Transverse colon (tissue), 4 donors: ENCODE data around the gene REV3L. TPM values are rescaled to one million over a fixed set of nuclear protein-coding genes. Genes with fewer than 3 reads are reported as not detected.

Experiments
- DNase-seq: peaks from one replicate; pipeline ENCODE4 v3.0.0-alpha.2; 2019
- H3K27ac ChIP-seq, 4 donors: fragments of 200-600 bp; sonication (generic); 2 replicates each; pipeline ENCODE4 v1.5.1; 2016 to 2018; ENCODE audit warnings: inconsistent platforms in 4 of 4
- H3K27me3 ChIP-seq: fragments of 200-600 bp; sonication (generic); 2 replicates; pipeline ENCODE4 v1.5.1; 2017; ENCODE audit warnings: inconsistent platforms
- H3K36me3 ChIP-seq, 4 donors: fragments of 200-600 bp; sonication (generic); 2 replicates each; pipeline ENCODE4 v1.5.1; 2017 to 2019; ENCODE audit warnings: inconsistent platforms in 4 of 4
- H3K4me1 ChIP-seq, 4 donors: fragments of 200-600 bp; sonication (generic); 2 replicates each; pipeline ENCODE4 v1.5.1; 2017 to 2020; ENCODE audit warnings: inconsistent platforms in 4 of 4
- H3K4me3 ChIP-seq, 4 donors: fragments of 200-600 bp; sonication (generic); 1 replicate in 1 of 4; 2 replicates in 3 of 4; pipeline versions ENCODE4 v1.5.1 to v1.6.1; 2017 to 2019; ENCODE audit warnings: inconsistent platforms in 4 of 4
- H3K9me3 ChIP-seq, 2 donors: fragments of 200-600 bp; sonication (generic); 2 replicates each; pipeline ENCODE4 v1.5.1; 2017 to 2019; ENCODE audit warnings: inconsistent platforms in 2 of 2
- EP300 ChIP-seq: sonication (generic); formaldehyde crosslinking; IDR thresholded peaks from one replicate; pipeline ENCODE4 v1.6.1; 2017; ENCODE audit warnings: antibody characterized with exemption, low read depth
- POLR2A ChIP-seq: fragments of 450-650 bp; IDR thresholded peaks from one replicate; pipeline ENCODE4 v1.6.1; 2016; ENCODE audit warnings: antibody characterized with exemption, mild to moderate bottlenecking, moderate library complexity
- POLR2AphosphoS5 ChIP-seq, 3 donors: sonication (generic); formaldehyde crosslinking; IDR thresholded peaks; one replicate each; pipeline ENCODE4 v1.6.1; 2016; ENCODE audit warnings: antibody characterized with exemption in 3 of 3
- WGBS, 2 donors: methylation state at CpG; one replicate each; pipeline ENCODE4 v1.1.5; 2018; ENCODE audit warnings: low coverage in 1 of 2; 5-methylcytosine and 5-hydroxymethylcytosine counted together
- in situ Hi-C, 4 donors: fragments of 200-750 bp; cut with MboI; loops; one replicate each; pipeline versions ENCODE4 v1.15.0 to v1.15.1; 2017; ENCODE audit warnings: low sequenced_read_pairs in 3 of 4, low pct_ligation_motif_present in 1 of 4, low pct_unique_long_range_greater_than_20kb in 1 of 4
- intact Hi-C: fragments of 100-400 bp; cut with DNase I; formaldehyde crosslinking; loops from one replicate; pipeline ENCODE4 v1.15.1; 2023; ENCODE audit warnings: low total_unique reads
- total RNA-seq, 4 donors: library from RNA; depleted of rRNA; stranded (reverse); fragments of >200 nt; gene quantifications; one replicate each; pipeline ENCODE4 v1.1.0, GENCODE V29; 2016
- TF ChIP-seq, protein P1 (sequence below), 5 experiments: fragments of 200-600 bp in 3 of 5; fragments of 450-650 bp in 2 of 5; sonication (generic) in 3 of 5; IDR thresholded peaks; 1 replicate in 2 of 5; 2 replicates in 3 of 5; pipeline ENCODE4 v1.5.1; 2016 to 2017; ENCODE audit warnings: antibody characterized with exemption in 5 of 5, inconsistent platforms in 3 of 5, mild to moderate bottlenecking in 2 of 5, moderate library complexity in 1 of 5

REV3L gene
- total RNA-seq, 4 donors from 2014 or later = 24.7 to 256 (median 34.7) TPM

DNA sequence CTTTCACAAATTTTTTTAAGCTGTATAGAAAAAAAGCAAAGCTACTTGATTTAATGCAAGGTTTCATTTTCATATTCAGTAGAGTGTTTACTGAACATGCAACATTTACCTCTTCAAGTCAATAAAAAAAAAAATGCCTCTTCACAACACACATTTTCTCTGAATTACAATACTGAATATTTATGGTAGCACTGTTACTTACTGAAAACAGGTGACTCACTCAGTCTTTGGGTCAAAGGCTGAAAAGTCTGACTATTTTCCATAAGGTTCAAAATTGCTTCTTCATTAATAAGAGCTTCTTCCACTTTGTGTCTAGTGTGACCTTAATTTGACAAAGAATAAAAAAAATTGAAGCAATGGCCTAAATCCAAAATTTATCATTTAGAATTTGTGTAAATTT, 101.9 kb downstream of the REV3L start:
- TF ChIP-seq POLR2A = no peak
- no peak for TF ChIP-seq EP300
- TF ChIP-seq, protein P1, sequence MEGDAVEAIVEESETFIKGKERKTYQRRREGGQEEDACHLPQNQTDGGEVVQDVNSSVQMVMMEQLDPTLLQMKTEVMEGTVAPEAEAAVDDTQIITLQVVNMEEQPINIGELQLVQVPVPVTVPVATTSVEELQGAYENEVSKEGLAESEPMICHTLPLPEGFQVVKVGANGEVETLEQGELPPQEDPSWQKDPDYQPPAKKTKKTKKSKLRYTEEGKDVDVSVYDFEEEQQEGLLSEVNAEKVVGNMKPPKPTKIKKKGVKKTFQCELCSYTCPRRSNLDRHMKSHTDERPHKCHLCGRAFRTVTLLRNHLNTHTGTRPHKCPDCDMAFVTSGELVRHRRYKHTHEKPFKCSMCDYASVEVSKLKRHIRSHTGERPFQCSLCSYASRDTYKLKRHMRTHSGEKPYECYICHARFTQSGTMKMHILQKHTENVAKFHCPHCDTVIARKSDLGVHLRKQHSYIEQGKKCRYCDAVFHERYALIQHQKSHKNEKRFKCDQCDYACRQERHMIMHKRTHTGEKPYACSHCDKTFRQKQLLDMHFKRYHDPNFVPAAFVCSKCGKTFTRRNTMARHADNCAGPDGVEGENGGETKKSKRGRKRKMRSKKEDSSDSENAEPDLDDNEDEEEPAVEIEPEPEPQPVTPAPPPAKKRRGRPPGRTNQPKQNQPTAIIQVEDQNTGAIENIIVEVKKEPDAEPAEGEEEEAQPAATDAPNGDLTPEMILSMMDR (IDR thresholded peaks at IDR 0.05) = no peak
- no peak for TF ChIP-seq POLR2AphosphoS5 (IDR thresholded peaks at IDR 0.05)
- Histone ChIP-seq H3K36me3 (peaks cover 0 to 50% (median 13%) of the 10 kb centered on the region in 4 donors), H3K4me1 (no peaks in the 10 kb centered on the region), H3K4me3 (no peak overlapping the region), H3K27ac (no peak overlapping the region), H3K27me3 (no peaks in the 10 kb centered on the region), H3K9me3 (no peaks in the 10 kb centered on the region)
- intact Hi-C loops (no loop called here), in situ Hi-C loops (loop anchor here in 1 of 4 donors (25.0 kb wide), 1 partner anchor 256 kb away; no protein-coding TSS in a partner anchor)
- no peak for DNase-seq

DNA sequence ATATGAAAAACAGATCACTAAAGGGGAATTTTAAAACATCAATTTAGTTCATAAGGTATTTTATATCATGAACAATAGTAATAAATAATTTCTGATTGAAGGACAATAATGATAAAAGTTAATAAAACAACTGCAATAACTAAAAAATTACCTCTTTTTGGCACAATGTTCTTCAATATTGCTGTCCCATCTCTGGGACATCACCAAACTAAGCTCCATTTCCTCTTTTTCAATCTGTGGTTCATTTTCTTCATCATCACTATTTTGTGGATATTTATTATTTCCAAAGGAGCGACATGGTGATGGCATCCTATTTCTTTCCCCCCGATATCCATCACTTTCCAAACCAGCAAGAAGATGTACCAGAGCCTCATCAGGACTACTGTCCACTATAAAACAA, 103.2 kb downstream of the REV3L start:
- H3K27me3 ChIP-seq = no peaks in the 10 kb centered on the region
- in situ Hi-C loops = loop anchor here in 1 of 4 donors (25.0 kb wide), 1 partner anchor 257 kb away; no protein-coding TSS in a partner anchor
- H3K9me3 ChIP-seq = no peaks in the 10 kb centered on the region
- no peak overlapping the region for H3K4me3 ChIP-seq
- H3K4me1 ChIP-seq = no peaks in the 10 kb centered on the region
- peaks cover 0 to 52% (median 13%) of the 10 kb centered on the region in 4 donors for H3K36me3 ChIP-seq
- no peak for DNase-seq
- intact Hi-C loops = no loop called here
- no peak overlapping the region for H3K27ac ChIP-seq
- TF ChIP-seq EP300 = no peak
- 94 to 97% methylated on average over 2 of the region's 2 CpGs for WGBS, 2 donors

DNA sequence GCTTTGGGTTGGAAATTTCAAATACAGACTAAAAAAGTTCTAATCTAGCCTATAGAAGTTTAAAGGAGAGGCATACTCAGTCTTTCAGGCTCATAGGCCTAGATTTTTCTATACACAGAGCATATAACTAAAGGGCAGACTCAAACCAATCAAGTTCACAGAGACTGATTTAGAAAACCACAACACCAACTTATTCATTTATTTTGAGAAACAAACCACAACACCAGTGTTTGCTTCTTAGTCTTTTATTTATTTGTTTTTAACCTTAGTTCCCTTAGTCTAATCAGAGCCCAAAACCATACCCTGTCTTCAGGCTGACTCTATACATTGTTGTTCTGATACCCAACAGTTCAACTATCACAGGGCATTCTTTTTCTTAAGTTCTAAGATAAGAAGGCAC, 103.7 kb downstream of the REV3L start:
- H3K4me3 ChIP-seq = no peak overlapping the region
- intact Hi-C loops = no loop called here
- H3K27ac ChIP-seq = no peak overlapping the region
- in situ Hi-C loops = loop anchor here in 1 of 4 donors (25.0 kb wide), 1 partner anchor 258 kb away; no protein-coding TSS in a partner anchor
- no peak for DNase-seq
- no peaks in the 10 kb centered on the region for H3K27me3 ChIP-seq
- no peaks in the 10 kb centered on the region for H3K4me1 ChIP-seq
- peaks cover 0 to 52% (median 13%) of the 10 kb centered on the region in 4 donors for H3K36me3 ChIP-seq
- no peaks in the 10 kb centered on the region for H3K9me3 ChIP-seq
- no peak for TF ChIP-seq POLR2A
- TF ChIP-seq, protein P1 (IDR thresholded peaks at IDR 0.05) = no peak
- no peak for TF ChIP-seq EP300
- no peak for TF ChIP-seq POLR2AphosphoS5 (IDR thresholded peaks at IDR 0.05)

DNA sequence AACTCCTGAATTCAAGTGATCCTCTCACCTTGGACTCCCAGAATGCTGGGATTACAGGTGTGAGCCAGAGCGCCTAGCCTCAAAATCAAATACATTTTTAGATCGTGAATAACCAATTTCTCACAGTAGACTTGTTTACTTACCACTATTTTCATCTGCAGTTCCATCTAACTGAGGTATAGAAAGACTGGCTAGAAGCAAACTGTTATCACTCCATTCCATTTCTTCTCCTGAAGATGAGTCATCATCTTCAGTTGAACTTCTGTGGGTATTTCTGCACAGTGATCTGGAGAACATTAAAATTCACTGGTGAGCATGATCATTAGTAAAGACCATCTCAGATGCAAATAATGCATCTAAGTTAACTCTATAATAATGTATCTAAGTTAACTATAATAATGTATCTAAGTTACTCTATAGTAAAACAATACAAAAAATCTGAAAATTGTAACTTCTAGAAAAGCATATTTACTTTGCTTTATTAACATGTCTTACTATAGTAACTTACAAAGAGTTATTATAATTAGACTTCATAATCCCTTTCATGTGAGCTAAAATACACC, 105.4 kb downstream of the REV3L start:
- Histone ChIP-seq H3K9me3 (no peaks in the 10 kb centered on the region), H3K4me1 (no peaks in the 10 kb centered on the region), H3K36me3 (peaks cover 0 to 58% (median 13%) of the 10 kb centered on the region in 4 donors), H3K4me3 (no peak overlapping the region), H3K27me3 (no peaks in the 10 kb centered on the region), H3K27ac (no peak overlapping the region)
- intact Hi-C loops (no loop called here), in situ Hi-C loops (loop anchor here in 1 of 4 donors (25.0 kb wide), 1 partner anchor 260 kb away; no protein-coding TSS in a partner anchor)
- no peak for DNase-seq
- WGBS, 2 donors = 81 to 92% methylated on average over 2 of the region's 2 CpGs
- TF ChIP-seq, protein P1 (IDR thresholded peaks at IDR 0.05) = no peak
- TF ChIP-seq EP300 (no peak), POLR2A (no peak), POLR2AphosphoS5 (IDR thresholded peaks at IDR 0.05) (no peak)
